Measurements from ENCODE around the gene KIF26B. TPM values are rescaled to one million over a fixed set of nuclear protein-coding genes. Genes with fewer than 3 reads are reported as not detected.

Gene KIF26B
- total RNA-seq, 1 experiment from 2014 or later, result 1.6 TPM

DNA sequence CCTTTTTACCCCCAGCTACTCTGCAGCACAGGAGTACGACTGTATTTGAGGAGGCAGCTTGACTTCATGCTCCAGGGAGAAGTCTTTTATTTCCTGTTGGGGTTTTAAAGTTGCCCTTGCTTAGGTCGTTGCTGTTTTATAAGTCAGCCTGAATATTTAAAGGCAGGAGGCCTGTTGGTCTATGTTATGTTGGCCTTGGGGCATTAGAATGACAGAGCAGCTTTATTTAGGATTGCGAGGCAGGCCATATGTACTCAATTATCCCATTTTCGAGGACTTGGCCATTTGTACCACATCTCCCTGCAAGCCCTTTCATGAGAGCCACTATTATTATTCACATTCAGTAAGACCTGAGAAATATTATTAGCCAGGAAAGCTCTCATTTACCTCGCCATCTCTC is 47.0 kb downstream of the KIF26B start:
- H3K4me3 Mint-ChIP-seq (ENCODE audit: unreplicated experiment), result no peak overlapping the region
- H3K9me3 Mint-ChIP-seq (ENCODE audit: unreplicated experiment), result peaks cover 14% of the 10 kb centered on the region
- no peak overlapping the region for H3K27ac Mint-ChIP-seq (ENCODE audit: low read depth, unreplicated experiment)
- intact Hi-C loops (cut with micrococcal nuclease), result no loop called here
- H3K27me3 Mint-ChIP-seq (ENCODE audit: insufficient read depth, unreplicated experiment), result no peaks in the 10 kb centered on the region
- H3K36me3 Mint-ChIP-seq (ENCODE audit: insufficient read depth, unreplicated experiment), result no peaks in the 10 kb centered on the region
- TF ChIP-seq, protein P1, sequence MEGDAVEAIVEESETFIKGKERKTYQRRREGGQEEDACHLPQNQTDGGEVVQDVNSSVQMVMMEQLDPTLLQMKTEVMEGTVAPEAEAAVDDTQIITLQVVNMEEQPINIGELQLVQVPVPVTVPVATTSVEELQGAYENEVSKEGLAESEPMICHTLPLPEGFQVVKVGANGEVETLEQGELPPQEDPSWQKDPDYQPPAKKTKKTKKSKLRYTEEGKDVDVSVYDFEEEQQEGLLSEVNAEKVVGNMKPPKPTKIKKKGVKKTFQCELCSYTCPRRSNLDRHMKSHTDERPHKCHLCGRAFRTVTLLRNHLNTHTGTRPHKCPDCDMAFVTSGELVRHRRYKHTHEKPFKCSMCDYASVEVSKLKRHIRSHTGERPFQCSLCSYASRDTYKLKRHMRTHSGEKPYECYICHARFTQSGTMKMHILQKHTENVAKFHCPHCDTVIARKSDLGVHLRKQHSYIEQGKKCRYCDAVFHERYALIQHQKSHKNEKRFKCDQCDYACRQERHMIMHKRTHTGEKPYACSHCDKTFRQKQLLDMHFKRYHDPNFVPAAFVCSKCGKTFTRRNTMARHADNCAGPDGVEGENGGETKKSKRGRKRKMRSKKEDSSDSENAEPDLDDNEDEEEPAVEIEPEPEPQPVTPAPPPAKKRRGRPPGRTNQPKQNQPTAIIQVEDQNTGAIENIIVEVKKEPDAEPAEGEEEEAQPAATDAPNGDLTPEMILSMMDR (IDR thresholded peaks at IDR 0.05; ENCODE audit: unreplicated experiment), result no peak
- POLR2A ChIA-PET, result interaction anchor here (0.9 to 1.1 kb wide), 2 partner anchors 9 to 14 kb away, joined by 3 read pairs; no protein-coding TSS in a partner anchor
- no peak for DNase-seq (ENCODE audit: unreplicated experiment)
- H3K4me1 Mint-ChIP-seq (ENCODE audit: insufficient read depth, unreplicated experiment), result peaks cover 10% of the 10 kb centered on the region
- CTCF ChIA-PET, result no interaction called here
- no TSS peak for BruUV-seq (replicated peaks)

DNA sequence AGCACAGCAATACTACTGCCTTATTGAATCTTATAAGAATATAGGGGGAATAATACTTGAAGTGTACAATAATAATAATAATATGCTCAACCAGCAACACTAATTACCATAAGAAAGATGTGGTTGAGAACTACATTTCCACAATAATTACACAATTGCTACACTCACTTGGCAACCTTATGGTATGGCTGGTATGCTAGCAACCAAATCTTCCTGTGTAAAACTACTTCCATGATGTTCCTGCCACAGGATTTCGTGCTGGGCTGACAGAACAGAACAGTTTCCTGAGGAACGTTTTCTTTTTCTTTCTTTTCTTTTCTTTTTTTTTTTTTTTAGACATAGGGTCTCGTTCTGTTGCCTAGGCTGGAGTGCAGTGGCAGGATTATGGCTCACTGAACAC is 50.6 kb downstream of the KIF26B start:
- no peak overlapping the region for H3K4me3 Mint-ChIP-seq (ENCODE audit: unreplicated experiment)
- intact Hi-C loops (cut with micrococcal nuclease), result no loop called here
- TF ChIP-seq, protein P1 (IDR thresholded peaks at IDR 0.05; ENCODE audit: unreplicated experiment), result no peak
- H3K9me3 Mint-ChIP-seq (ENCODE audit: unreplicated experiment), result peaks cover 30% of the 10 kb centered on the region
- no peak for DNase-seq (ENCODE audit: unreplicated experiment)
- ChIA-PET CTCF (no interaction called here), POLR2A (interaction anchor here (0.7 kb wide), 1 partner anchor 20 kb away, joined by 3 read pairs; no protein-coding TSS in a partner anchor)
- H3K4me1 Mint-ChIP-seq (ENCODE audit: insufficient read depth, unreplicated experiment), result peaks cover 5% of the 10 kb centered on the region
- H3K27me3 Mint-ChIP-seq (ENCODE audit: insufficient read depth, unreplicated experiment), result no peaks in the 10 kb centered on the region
- H3K27ac Mint-ChIP-seq (ENCODE audit: low read depth, unreplicated experiment), result no peak overlapping the region
- no peaks in the 10 kb centered on the region for H3K36me3 Mint-ChIP-seq (ENCODE audit: insufficient read depth, unreplicated experiment)
- BruUV-seq (replicated peaks), result no TSS peak

DNA sequence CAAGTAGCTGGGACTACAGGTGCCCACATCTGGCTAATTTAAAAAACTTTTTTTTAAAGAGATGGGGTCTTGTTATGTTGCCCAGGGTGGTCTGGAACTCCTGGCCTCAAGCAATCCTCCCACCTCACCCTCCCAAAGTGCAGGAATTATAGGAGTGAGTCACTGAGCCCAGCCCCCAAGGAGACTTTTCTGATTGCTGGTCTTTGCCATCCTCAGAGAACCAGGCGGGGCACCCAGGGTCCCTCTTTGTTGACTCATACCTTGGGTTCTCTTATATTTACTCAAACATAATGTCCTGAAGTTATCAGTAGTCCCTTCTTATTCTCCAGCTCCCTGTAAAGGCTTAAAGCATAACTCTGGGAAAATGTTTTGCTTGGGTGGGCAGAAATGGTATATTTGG is 51.1 kb downstream of the KIF26B start:
- BruUV-seq (replicated peaks), result no TSS peak
- Mint-ChIP-seq H3K4me3 (ENCODE audit: unreplicated experiment) (no peak overlapping the region), H3K36me3 (ENCODE audit: insufficient read depth, unreplicated experiment) (no peaks in the 10 kb centered on the region), H3K27ac (ENCODE audit: low read depth, unreplicated experiment) (no peak overlapping the region), H3K9me3 (ENCODE audit: unreplicated experiment) (peaks cover 30% of the 10 kb centered on the region), H3K4me1 (ENCODE audit: insufficient read depth, unreplicated experiment) (peaks cover 5% of the 10 kb centered on the region), H3K27me3 (ENCODE audit: insufficient read depth, unreplicated experiment) (no peaks in the 10 kb centered on the region)
- CTCF ChIA-PET, result no interaction called here
- TF ChIP-seq, protein P1 (IDR thresholded peaks at IDR 0.05; ENCODE audit: unreplicated experiment), result no peak
- no peak for DNase-seq (ENCODE audit: unreplicated experiment)
- intact Hi-C loops (cut with micrococcal nuclease), result no loop called here
- POLR2A ChIA-PET, result interaction anchor here (0.7 kb wide), 1 partner anchor 19 kb away, joined by 3 read pairs; no protein-coding TSS in a partner anchor

DNA sequence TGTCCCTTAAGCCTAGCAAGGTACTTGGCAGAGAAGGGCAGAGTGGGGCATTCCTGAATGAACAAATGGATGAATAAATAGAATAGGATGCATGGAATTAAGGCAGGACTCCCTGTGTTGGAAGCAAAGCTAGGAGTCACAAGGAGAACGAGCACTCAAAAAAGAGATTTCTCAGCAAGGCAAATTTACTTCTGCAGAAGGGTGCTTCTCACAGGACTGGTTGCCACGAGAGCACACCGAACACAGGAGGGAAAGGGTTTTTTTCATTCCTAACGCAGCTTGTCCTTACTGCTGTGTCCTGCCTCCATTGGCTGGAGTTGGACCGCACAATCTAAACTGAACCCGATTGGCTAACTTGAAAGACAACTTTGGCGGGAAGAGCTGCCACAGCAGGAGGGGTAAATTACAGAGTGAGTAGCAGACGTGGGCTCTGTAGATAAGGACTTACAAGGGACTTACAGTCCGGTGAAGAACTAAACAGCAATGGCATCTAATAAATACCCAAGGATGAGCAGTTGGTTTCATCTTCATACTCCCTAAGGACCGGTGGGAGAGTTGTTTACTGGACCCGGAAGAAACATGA is 52.4 kb downstream of the KIF26B start:
- H3K4me3 Mint-ChIP-seq (ENCODE audit: unreplicated experiment), result no peak overlapping the region
- TF ChIP-seq, protein P1 (IDR thresholded peaks at IDR 0.05; ENCODE audit: unreplicated experiment), result no peak
- intact Hi-C loops (cut with micrococcal nuclease), result no loop called here
- BruUV-seq (replicated peaks), result no TSS peak
- POLR2A ChIA-PET, result interaction anchor here (0.8 kb wide), 1 partner anchor 51 kb away, joined by 3 read pairs; no protein-coding TSS in a partner anchor
- H3K4me1 Mint-ChIP-seq (ENCODE audit: insufficient read depth, unreplicated experiment), result no peaks in the 10 kb centered on the region
- DNase-seq (ENCODE audit: unreplicated experiment), result no peak
- H3K27ac Mint-ChIP-seq (ENCODE audit: low read depth, unreplicated experiment), result no peak overlapping the region
- CTCF ChIA-PET, result interaction anchor here (0.7 to 0.9 kb wide), 2 partner anchors 11 to 93 kb away, joined by 3 to 4 read pairs; no protein-coding TSS in a partner anchor
- H3K9me3 Mint-ChIP-seq (ENCODE audit: unreplicated experiment), result peaks cover 30% of the 10 kb centered on the region
- no peaks in the 10 kb centered on the region for H3K36me3 Mint-ChIP-seq (ENCODE audit: insufficient read depth, unreplicated experiment)
- H3K27me3 Mint-ChIP-seq (ENCODE audit: insufficient read depth, unreplicated experiment), result no peaks in the 10 kb centered on the region
